IPS-11a (cell line): Measurements from ENCODE around the gene FCF1.
A peak's percentile ranks its signal among the peaks of the same experiment; 100 is the strongest.
"Not testable (repeated sequence)": the region's sequence is repeated elsewhere in the genome, so short reads cannot be mapped to it uniquely, and the experiment has no call there.

Experiments used
- H3K4me3 ChIP-seq: one replicate; pipeline ENCODE4 v1.5.1; 2013; ENCODE audit warnings: low read depth, low read length, control low read depth

Gene FCF1

GRCh38 chr14:74697976-74698375 lies 15.0 kb upstream of the FCF1 start:
- H3K4me3 ChIP-seq: no peak overlapping the region

GRCh38 chr14:74698465-74698864 lies 14.5 kb upstream of the FCF1 start:
- H3K4me3 ChIP-seq: no peak overlapping the region

- H3K4me3 ChIP-seq: no peak overlapping the region
These were observed 10.7 kb upstream of the FCF1 start for GRCh38 chr14:74702293-74702692.

GRCh38 chr14:74703043-74703442 lies 9.9 kb upstream of the FCF1 start:
- H3K4me3 ChIP-seq: no peak overlapping the region

- H3K4me3 ChIP-seq: no peak overlapping the region
These were observed 8.3 kb upstream of the FCF1 start for GRCh38 chr14:74704656-74705055.

GRCh38 chr14:74705613-74706500 lies 7.1 kb upstream of the FCF1 start:
- H3K4me3 ChIP-seq: no peak overlapping the region

- no peak overlapping the region for H3K4me3 ChIP-seq
These were observed 2.5 kb upstream of the FCF1 start for GRCh38 chr14:74710480-74710879.

GRCh38 chr14:74711651-74712050 lies 1.3 kb upstream of the FCF1 start:
- no peak overlapping the region for H3K4me3 ChIP-seq

- peak overlapping the region; percentile 100 for H3K4me3 ChIP-seq
These were observed 421 bp downstream of the FCF1 start for GRCh38 chr14:74713395-74713735.

- no peak overlapping the region for H3K4me3 ChIP-seq
These were observed 7.6 kb downstream of the FCF1 start for GRCh38 chr14:74720526-74720925.

- no peak overlapping the region for H3K4me3 ChIP-seq
These were observed 10.2 kb downstream of the FCF1 start for GRCh38 chr14:74723134-74723533.

GRCh38 chr14:74732387-74732786 lies 19.4 kb downstream of the FCF1 start:
- no peak overlapping the region for H3K4me3 ChIP-seq

GRCh38 chr14:74733221-74733620 lies 20.3 kb downstream of the FCF1 start:
- no peak overlapping the region for H3K4me3 ChIP-seq

- H3K4me3 ChIP-seq: no peak overlapping the region
These were observed 22.2 kb downstream of the FCF1 start for GRCh38 chr14:74735125-74735524.

- H3K4me3 ChIP-seq: no peak overlapping the region
These were observed 24.9 kb downstream of the FCF1 start for GRCh38 chr14:74737753-74738325.

GRCh38 chr14:74739293-74740030 lies 26.5 kb downstream of the FCF1 start:
- no peak overlapping the region for H3K4me3 ChIP-seq

GRCh38 chr14:74747237-74747636 lies 34.3 kb downstream of the FCF1 start:
- H3K4me3 ChIP-seq: no peak overlapping the region

- no peak overlapping the region for H3K4me3 ChIP-seq
These were observed 41.2 kb downstream of the FCF1 start for GRCh38 chr14:74754157-74754556.

GRCh38 chr14:74754899-74755298 lies 42.0 kb downstream of the FCF1 start:
- no peak overlapping the region for H3K4me3 ChIP-seq

GRCh38 chr14:74756326-74756725 lies 43.4 kb downstream of the FCF1 start:
- H3K4me3 ChIP-seq: no peak overlapping the region

- H3K4me3 ChIP-seq: not testable (repeated sequence)
These were observed 45.6 kb downstream of the FCF1 start for GRCh38 chr14:74758505-74758904.
